ENCODE measurements around the gene PIGR.

PIGR gene

GRCh38 chr1:206958144-206958543, 11.9 kb upstream of the PIGR start:
- DNase-seq: no peak

- no peak for DNase-seq
Observed at GRCh38 chr1:206957639-206958038, 11.4 kb upstream of the PIGR start.

GRCh38 chr1:206955476-206956451, 9.5 kb upstream of the PIGR start:
- DNase-seq: peak; percentile 63

- DNase-seq: no peak
Observed at GRCh38 chr1:206954459-206955342, 8.4 kb upstream of the PIGR start.

DNA sequence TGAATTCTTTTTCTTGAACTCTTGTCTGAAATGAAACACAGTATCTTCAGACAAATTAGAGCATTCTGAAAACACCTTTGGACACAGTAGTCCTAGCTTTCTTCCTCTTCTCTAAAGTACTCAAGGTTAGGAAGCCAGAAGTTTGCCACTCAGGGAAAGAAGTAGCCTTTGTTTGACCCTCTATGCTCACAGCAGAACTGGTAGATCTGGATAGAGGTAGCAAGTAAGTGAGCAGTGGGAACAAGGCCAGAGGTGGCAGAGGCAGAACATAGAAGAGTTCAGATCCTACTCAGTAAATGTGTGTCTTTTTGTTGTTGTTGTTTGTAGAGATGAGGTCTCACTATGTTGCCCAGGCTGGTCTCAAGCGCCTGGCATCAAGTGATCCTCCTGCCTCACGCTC, 7.4 kb upstream of the PIGR start:
- no peak for DNase-seq

- DNase-seq: no peak
Observed at GRCh38 chr1:206953126-206953525, 6.9 kb upstream of the PIGR start.

GRCh38 chr1:206952171-206952570, 5.9 kb upstream of the PIGR start:
- DNase-seq: peak; percentile 84

DNA sequence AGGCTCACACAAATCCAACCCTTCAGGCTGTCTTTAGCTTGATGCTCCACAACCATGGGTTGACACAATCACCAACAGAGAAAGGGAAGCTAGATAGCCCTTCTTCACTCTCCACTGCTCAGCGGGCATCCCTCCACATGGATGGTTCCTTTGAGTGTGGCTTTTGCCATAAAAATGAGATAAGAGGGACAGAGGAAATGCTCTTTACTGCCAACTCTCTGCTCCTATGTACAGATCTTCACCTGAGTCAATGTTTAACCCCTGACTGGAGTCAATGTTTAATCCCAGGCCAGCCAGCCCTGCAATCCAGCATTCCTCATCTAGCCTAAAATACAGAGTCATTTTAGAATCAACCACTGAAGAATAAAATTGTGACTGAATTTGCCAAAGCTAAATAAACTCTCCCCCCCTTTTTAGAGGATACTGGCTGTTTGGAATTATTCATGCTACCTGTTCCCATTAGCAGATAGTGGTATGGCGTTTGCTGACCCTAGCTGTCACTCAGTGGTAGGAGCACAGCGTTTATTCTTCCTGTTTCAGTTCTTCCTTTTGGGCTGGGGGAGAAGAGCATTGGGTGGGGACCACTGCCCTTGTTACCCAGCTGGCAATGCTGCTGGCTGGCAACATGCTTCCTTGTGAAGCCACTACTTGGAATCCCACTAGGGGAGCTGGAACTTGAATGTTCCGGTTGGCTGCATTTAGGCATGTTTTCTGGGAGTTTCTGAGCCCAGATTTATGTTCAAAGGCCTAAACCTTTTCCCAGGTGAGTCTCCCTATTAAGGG, 5.2 kb upstream of the PIGR start:
- DNase-seq: no peak

GRCh38 chr1:206949641-206950040, 3.4 kb upstream of the PIGR start:
- DNase-seq: no peak

DNA sequence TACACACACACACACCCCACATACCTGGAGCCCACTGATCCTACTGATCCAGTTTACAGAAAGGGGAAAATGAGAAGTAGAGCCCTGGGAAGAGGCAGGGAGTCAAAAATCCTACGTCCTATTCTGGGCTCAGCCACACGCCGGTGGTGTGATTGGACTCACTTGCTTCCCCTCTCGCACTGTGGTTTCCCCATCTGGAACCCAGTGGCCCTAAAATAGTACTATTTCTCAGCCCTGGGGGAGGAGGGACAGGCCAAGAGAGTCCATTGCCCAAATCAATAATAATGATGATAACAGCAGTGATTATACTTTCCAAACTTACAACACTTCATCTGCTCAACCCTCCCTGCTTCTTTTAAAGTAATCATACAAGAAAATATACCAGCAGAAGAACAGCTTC, 2.9 kb upstream of the PIGR start:
- peak; percentile 70 for DNase-seq

DNA sequence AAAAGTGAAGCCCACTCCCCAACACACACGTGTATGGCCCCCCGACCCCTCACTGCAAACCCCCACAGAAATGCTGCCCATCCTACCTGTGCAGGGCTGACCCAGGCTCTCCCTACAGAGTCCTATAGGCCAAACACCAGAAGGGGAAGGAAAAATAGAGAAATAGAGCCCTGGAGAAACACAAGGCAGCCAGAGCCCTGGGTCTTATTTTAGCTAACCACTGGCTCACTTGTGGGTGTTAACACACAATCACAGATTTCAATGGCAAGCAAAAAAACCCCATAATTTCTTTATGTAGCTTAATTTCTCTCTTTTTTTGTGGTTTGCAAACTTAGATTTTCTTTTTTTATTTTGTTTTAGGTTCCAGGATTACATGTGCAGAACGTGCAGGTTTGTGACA, 989 bp upstream of the PIGR start:
- no peak for DNase-seq

DNA sequence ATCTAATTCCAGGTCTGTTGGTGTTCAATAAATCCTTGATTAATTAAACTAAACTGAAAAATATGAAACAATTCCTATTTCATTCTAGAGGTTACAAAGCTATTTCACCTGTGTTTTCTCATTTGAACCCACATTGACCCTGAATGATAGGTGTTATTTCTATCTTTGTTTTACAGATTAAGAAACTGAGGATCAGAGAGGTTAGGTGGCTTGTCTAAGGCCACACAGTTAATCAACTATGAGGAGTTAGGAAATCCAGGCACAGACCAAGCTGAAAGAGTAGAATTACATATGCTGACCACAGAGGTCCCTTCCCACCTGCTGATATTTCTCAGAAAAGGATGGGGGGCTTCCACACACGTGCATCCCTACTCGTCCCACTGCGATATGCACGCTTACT, 487 bp downstream of the PIGR start:
- no peak for DNase-seq

DNA sequence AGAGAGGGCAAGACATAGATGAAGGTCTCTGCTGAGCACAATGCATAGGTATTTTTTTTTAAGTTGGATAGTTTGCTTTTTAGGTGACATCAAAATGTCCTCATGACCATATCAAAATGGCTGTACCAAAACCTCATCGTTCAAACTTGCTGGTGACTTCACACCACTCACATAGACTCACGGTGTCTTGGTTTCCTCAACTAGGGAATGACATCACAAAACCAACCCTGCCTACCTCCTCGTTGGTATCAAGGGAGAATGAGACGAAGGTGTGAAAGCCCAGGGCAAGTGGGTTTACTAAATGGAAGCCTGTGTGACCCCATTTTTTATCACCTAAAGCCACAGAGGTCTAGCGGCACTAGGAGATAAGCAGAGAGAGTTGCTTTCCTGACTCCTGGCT, 1.6 kb downstream of the PIGR start:
- DNase-seq: no peak

- DNase-seq: no peak
Observed at GRCh38 chr1:206941766-206942418, 4.4 kb downstream of the PIGR start.

DNA sequence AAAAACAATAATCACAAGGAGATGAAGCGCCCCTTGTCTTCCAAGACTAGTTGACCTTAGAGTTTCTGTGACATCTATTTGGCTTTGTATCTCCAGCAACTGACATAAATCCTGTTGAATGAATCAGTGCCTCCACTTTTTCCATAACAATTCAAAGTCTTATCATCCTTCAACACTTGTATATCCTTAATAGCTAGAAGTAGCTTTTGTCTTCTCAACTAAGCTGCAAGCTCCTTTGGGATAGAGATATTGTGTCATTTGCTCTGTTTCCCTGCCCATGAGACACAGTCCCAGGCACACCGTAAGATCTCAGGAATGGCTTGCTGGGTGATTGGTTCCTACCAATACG, 5.7 kb downstream of the PIGR start:
- no peak for DNase-seq

GRCh38 chr1:206939841-206940587, 6.3 kb downstream of the PIGR start:
- DNase-seq: no peak

GRCh38 chr1:206939131-206939530, 7.1 kb downstream of the PIGR start:
- no peak for DNase-seq

GRCh38 chr1:206937425-206937824, 8.8 kb downstream of the PIGR start:
- peak; percentile 46 for DNase-seq

DNA sequence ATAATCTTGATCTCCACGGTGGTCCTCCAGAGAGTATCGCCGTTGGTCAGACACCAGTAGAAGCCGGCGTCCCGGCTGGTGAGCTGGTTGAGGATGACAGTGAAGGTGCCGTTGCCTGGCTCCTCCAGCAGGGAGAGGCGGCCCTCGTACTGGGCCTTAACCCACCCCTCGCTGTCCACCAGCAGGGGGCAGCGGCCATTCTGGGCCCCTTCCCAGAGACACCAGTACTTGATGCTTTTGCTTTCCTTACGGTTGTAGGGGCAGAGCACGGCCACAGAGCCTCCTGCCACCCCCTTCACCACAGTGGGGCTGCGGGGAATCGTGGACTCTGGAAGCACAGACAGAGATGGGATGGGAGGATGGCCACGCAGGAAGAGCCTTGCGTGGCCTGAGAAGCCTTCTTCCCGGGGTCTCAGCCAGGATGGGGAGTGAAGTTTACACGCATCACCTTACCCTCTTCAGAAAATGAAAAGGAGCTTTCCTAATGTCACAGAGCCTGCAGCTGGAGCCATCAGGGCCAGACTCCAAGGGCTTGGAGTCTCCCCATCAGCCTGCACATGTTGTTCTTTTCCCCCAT, 10.7 kb downstream of the PIGR start:
- DNase-seq: peak; percentile 85

- DNase-seq: peak; percentile 83
Observed at GRCh38 chr1:206933333-206933945, 12.8 kb downstream of the PIGR start.

GRCh38 chr1:206932177-206932576, 14.1 kb downstream of the PIGR start:
- DNase-seq: peak; percentile 80

Data from suppressor macrophage treated with lipopolysaccharide for 4 hours (primary cell).